Activated CD4-positive, alpha-beta memory T cell treated with anti-CD3 and anti-CD28 coated beads for 36 hours (primary cell): ENCODE results near the gene GRIP2. TPM values are rescaled to one million over a fixed set of nuclear protein-coding genes. Genes with fewer than 3 reads are reported as not detected.

Experiments used
- CTCF ChIA-PET: fragments of 350-600 bp; sonication (Branson Sonifier 250); formaldehyde crosslinking; loops from one replicate; lab custom pipeline; 2021; ENCODE audit warnings: antibody characterized with exemption, inconsistent platforms; lab: Charles Lee
- POLR2A ChIA-PET: fragments of 350-600 bp; sonication (Branson Sonifier 250); formaldehyde crosslinking; loops from one replicate; lab custom pipeline; 2021; ENCODE audit warnings: antibody characterized with exemption; lab: Charles Lee
- DNase-seq: peaks from one replicate; pipeline ENCODE4 v3.0.0-alpha.2; 2020
- H3K27ac Mint-ChIP-seq: one replicate; pipeline ENCODE4 v1.8.0; 2021; ENCODE audit warnings: mixed read lengths
- H3K27me3 Mint-ChIP-seq: one replicate; pipeline ENCODE4 v1.8.0; 2021; ENCODE audit warnings: mixed read lengths
- H3K36me3 Mint-ChIP-seq: one replicate; pipeline ENCODE4 v1.8.0; 2021; ENCODE audit warnings: mixed read lengths
- H3K4me1 Mint-ChIP-seq: one replicate; pipeline ENCODE4 v1.8.0; 2021; ENCODE audit warnings: low read depth, mixed read lengths
- H3K4me3 Mint-ChIP-seq: one replicate; pipeline ENCODE4 v1.8.0; 2021; ENCODE audit warnings: mild to moderate bottlenecking, mixed read lengths
- H3K9me3 Mint-ChIP-seq: one replicate; pipeline ENCODE4 v1.8.0; 2021; ENCODE audit warnings: mixed read lengths
- intact Hi-C: fragments of 100-400 bp; cut with micrococcal nuclease; formaldehyde crosslinking; loops from one replicate; pipeline ENCODE4 v1.15.1; 2023
- total RNA-seq, 2 experiments: library from RNA; stranded (reverse); gene quantifications; one replicate each; pipeline ENCODE4 v1.2.3, GENCODE V29; 2021

The GRIP2 gene
- total RNA-seq, 2 experiments from 2014 or later = not detected

DNA sequence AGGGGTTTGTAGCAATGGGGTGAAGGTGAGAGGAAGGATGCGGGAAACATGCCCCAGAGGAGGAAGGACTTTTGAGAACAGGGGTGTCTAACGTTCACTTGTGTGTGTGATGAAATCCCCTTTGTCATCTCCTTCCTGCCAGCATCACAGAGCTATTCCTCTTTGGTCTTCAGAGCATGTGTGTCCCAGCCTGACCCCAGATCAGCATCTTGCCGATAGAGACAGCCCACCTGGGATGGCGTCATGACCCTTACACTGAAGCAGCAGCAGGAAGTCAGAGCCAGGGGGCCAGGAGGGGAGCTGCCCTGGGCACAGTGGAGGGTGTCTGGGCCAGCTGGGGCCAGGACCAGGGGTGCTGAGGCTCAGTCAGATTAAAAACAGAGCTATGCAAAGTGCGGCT, 29.9 kb upstream of the GRIP2 start:
- Mint-ChIP-seq H3K4me3 (no peak overlapping the region), H3K9me3 (no peaks in the 10 kb centered on the region), H3K27me3 (peaks cover 2% of the 10 kb centered on the region), H3K27ac (no peak overlapping the region), H3K36me3 (no peaks in the 10 kb centered on the region), H3K4me1 (no peaks in the 10 kb centered on the region)
- ChIA-PET POLR2A (no interaction called here), CTCF (no interaction called here)
- intact Hi-C loops = no loop called here
- no peak for DNase-seq

DNA sequence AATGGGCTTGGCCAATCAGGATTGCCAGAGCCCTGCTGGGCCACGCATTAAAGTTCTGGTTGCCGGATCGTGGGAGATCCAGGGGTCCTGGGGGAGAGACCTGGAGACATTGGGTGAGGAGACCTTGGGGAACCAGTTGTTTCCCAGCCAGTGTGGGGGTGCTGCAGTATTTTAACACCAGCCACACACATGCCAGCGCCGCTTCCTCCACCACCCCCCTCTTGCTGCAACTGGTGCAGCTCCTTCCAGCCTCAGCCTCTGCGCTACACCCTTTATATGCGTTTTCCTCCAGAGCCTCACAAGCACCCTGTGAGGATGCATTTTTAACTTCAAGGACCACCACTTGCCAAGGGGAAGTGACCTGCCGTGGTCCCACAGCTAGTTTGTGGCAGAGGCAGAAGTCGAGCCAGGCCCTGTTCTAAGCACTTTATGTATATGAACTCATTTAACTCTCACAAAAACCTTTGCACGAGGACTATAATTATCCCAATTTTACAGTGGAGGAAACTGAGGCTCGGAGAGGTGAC, 29.4 kb upstream of the GRIP2 start:
- H3K4me1 Mint-ChIP-seq = no peaks in the 10 kb centered on the region
- ChIA-PET POLR2A (no interaction called here), CTCF (no interaction called here)
- H3K27me3 Mint-ChIP-seq = peaks cover 2% of the 10 kb centered on the region
- no peaks in the 10 kb centered on the region for H3K9me3 Mint-ChIP-seq
- H3K4me3 Mint-ChIP-seq = no peak overlapping the region
- H3K27ac Mint-ChIP-seq = no peak overlapping the region
- intact Hi-C loops = no loop called here
- H3K36me3 Mint-ChIP-seq = no peaks in the 10 kb centered on the region
- DNase-seq = no peak

DNA sequence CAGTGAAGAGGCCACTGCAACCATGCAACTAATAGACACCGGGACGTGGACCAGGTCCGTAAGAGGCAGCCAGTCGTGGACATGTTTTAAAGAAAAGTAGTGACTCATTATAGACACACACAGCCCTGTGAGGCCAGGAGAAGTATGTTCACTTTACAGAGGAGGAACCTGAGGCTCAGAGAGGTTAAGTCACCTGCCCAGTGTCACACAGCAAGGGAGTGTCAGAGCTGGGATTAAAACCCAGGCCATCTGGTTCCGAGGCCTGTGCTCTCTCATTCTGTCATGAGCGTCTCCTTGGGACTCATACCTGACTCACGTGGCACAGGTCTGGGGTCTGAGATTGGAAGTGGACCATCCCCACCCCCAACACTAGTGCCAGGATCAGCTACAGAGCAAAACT, 28.1 kb upstream of the GRIP2 start:
- no peak for DNase-seq
- H3K4me1 Mint-ChIP-seq = no peaks in the 10 kb centered on the region
- no peaks in the 10 kb centered on the region for H3K9me3 Mint-ChIP-seq
- POLR2A ChIA-PET = no interaction called here
- H3K36me3 Mint-ChIP-seq = no peaks in the 10 kb centered on the region
- no peak overlapping the region for H3K4me3 Mint-ChIP-seq
- H3K27ac Mint-ChIP-seq = no peak overlapping the region
- CTCF ChIA-PET = no interaction called here
- intact Hi-C loops = no loop called here
- peaks cover 2% of the 10 kb centered on the region for H3K27me3 Mint-ChIP-seq

DNA sequence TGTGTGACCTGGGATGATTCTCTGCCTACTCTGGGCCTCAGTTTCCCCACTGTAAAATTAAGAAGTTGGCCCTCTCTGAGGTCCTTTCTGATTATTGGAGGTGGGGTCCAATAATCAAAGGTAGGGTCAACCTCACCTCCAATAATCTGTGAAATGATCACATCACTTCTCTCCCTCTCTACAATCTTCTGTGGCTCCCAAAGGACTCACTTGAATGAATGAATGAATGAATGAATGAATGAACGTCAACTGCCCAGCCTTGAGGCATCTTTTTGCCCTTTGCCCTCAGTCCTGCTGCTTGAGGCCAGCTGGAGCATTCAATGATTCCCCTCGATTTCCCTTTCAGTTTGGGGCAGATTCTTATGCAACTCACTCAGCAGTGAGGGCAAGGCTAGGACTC, 26.7 kb upstream of the GRIP2 start:
- intact Hi-C loops = no loop called here
- CTCF ChIA-PET = no interaction called here
- H3K27ac Mint-ChIP-seq = no peak overlapping the region

DNA sequence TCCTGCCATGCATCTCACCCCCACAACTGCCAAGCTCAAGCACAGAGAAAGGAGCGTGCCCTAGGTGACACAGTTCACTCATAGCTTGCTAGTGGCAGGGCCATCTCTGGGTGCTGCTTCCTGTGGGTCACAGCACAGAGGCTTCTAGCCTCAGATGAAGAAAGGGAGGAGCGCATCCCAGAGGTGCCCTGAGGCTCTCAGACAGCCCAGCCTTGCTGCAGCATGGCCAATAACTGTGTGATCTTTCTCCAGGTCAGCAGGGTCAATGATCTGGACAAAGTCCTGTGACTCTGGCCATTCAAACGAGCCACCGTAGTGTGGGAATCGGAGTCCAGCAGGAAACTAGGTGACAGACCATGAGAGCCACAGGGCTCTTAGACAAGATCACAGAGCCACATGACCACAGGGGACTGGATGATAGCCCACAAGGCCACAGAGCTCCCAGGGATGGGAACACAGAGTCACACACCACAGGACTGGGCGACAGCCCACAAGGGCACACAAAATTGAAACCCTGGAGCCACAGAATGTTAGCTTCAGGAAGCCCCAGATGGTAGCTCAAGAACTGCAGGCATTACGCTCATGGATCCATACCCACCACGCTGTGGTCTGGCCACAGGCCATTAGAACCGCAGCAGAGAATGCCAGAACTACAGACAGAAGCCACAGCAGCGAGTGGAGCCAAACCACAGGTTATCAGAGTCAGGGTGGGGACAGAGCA, 25.9 kb upstream of the GRIP2 start:
- CTCF ChIA-PET = no interaction called here
- Mint-ChIP-seq H3K4me1 (no peaks in the 10 kb centered on the region), H3K9me3 (no peaks in the 10 kb centered on the region), H3K36me3 (no peaks in the 10 kb centered on the region), H3K4me3 (no peak overlapping the region), H3K27me3 (peaks cover 7% of the 10 kb centered on the region), H3K27ac (no peak overlapping the region)
- intact Hi-C loops = no loop called here
- POLR2A ChIA-PET = no interaction called here
- peak; percentile 12 for DNase-seq

More for the DNA sequence above, 26.7 kb upstream of the GRIP2 start:
- Mint-ChIP-seq H3K36me3 (no peaks in the 10 kb centered on the region), H3K9me3 (no peaks in the 10 kb centered on the region), H3K4me3 (no peak overlapping the region), H3K27me3 (peaks cover 3% of the 10 kb centered on the region), H3K4me1 (no peaks in the 10 kb centered on the region)
- no peak for DNase-seq
- POLR2A ChIA-PET = no interaction called here

DNA sequence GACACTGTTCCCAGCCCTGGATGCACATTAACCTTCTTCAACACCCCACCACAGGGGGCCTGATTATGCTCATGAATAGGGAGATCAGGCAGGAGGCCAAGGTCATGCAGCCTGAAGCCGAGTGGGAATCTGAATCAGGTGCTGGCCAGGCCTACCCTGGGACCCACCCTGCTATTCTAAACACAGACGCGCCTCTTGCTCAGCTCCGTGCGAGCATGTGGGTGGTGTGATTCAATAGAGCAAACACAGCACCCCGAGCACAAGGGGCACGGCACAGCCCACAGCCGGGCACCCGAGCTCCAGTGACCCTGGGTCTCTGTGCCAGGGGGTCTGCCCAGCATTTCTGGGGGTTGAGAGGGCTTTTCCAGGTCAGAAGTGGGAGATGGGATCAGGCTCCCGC, 24.6 kb upstream of the GRIP2 start:
- intact Hi-C loops = no loop called here
- CTCF ChIA-PET = interaction anchor here (0.6 kb wide), 1 partner anchor 57 kb away, joined by 3 read pairs; no protein-coding TSS in a partner anchor
- POLR2A ChIA-PET = no interaction called here

DNA sequence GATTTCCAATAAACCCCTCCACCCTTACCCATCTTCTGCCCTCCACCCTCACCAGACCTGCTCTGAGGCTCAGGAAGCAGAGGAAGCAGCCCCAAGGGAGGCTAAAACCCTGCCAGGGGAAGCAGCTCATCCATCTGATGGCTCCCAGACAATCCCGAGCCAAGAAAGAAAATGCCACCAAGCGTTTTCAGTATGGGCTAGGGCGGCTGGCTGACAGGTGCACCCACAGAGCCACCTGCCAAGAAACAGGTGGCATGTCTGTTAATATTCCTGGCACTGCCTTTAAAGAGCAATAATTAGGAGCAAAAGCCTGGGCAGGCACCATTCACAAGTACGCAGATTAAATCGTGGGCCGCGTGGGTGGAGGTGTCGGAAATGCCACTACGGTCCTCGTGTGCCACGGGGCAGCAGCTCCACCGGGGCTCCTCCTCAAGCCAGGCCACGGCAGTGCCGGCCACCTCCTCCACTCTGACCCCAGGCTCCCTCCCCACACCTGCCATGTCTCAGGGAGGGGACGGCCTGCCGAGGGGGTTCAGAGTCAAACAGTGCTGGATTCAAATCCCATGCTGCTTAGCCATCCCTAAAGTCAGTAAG, 23.9 kb upstream of the GRIP2 start:
- DNase-seq = no peak
- ChIA-PET POLR2A (no interaction called here), CTCF (interaction anchor here (0.6 kb wide), 1 partner anchor 56 kb away, joined by 3 read pairs; no protein-coding TSS in a partner anchor)
- H3K27me3 Mint-ChIP-seq = peaks cover 7% of the 10 kb centered on the region
- no peak overlapping the region for H3K27ac Mint-ChIP-seq
- intact Hi-C loops = no loop called here
- H3K4me1 Mint-ChIP-seq = no peaks in the 10 kb centered on the region
- no peak overlapping the region for H3K4me3 Mint-ChIP-seq
- H3K9me3 Mint-ChIP-seq = no peaks in the 10 kb centered on the region
- H3K36me3 Mint-ChIP-seq = no peaks in the 10 kb centered on the region

More for the DNA sequence above, 24.6 kb upstream of the GRIP2 start:
- Mint-ChIP-seq H3K4me3 (no peak overlapping the region), H3K36me3 (no peaks in the 10 kb centered on the region), H3K9me3 (no peaks in the 10 kb centered on the region), H3K27me3 (peaks cover 7% of the 10 kb centered on the region), H3K4me1 (no peaks in the 10 kb centered on the region), H3K27ac (no peak overlapping the region)
- no peak for DNase-seq

DNA sequence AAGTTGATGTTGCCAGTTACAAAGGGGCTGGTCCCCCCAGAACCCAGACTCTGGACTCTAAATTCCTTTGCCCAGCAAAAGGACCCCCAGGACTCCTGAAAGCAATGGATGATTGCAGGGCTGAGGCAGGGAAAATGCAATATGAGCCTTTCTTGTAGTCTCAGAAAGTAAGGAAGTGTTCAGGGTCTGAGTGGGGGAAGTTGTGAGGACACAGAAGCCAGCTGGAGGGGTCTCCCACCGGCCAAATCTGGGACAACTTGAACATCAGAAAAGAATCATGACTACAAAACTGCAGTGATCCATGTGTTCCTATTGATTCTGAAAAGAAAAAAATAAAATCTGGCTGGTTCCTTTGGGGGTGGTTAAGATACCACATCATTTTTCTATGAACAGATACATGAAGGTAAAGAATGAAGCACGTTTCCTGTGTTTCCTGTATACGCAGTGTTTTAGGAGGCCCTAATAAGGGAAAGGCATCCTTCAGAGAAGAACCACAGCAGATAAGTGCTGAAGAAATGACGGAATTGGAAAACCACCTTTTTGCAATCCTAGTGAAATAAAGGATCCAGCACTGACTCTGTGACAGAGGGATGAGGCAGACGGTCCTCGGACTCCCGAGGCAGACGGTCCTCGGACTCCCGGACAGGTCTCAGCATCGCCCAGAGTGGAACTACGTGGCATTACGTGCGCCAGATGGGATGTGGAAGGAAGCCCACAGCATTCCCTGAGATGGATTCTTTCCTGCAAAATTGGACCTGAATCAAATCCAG, 22.2 kb upstream of the GRIP2 start:
- peaks cover 8% of the 10 kb centered on the region for H3K27me3 Mint-ChIP-seq
- H3K4me1 Mint-ChIP-seq = no peaks in the 10 kb centered on the region
- H3K27ac Mint-ChIP-seq = no peak overlapping the region
- no peak for DNase-seq
- intact Hi-C loops = no loop called here
- POLR2A ChIA-PET = no interaction called here
- no peaks in the 10 kb centered on the region for H3K36me3 Mint-ChIP-seq
- no peaks in the 10 kb centered on the region for H3K9me3 Mint-ChIP-seq
- no peak overlapping the region for H3K4me3 Mint-ChIP-seq
- CTCF ChIA-PET = no interaction called here

DNA sequence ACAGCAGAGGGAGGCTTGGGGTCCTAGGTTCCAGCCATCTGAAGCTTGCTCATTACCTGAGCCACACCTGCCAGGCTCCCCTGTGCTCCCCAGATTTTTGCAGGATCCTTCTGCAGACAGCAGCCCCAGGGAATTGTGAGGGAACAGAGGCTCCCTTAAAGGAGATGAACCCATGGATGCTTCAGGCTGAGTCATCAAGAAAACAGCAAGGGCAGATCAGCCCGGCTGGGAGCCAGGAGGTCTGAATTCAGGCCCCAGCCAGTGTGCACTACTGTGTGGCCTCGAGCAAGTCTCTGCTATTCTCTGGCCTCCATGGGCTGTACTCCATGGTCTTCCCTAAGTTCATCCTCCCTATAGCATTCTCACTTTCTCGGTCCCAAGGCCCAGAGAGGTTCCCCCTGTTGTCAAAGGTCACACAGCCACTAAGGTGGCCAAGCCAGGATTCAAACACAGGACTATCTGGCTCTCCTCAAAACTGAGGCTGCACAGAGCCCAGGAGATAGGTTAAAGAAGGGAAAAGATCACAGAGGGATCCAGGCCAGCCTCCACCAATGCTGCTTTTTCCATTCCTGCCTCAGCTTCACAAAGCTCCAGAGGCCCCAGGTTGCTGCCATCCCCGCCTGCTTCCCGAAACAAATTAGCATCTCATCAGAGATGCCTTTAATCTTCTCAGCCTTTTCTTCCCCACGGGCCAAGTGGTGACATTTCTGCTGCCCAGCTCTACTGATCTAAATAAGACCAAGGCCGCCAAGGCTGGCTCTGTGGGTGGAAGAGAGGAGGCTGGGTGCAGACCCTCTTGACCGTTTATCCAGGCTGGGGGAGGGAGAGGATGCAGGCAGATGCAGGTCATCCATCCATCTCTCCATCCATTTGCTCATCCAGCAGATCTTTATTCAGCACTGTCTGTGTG, 21.2 kb upstream of the GRIP2 start:
- Mint-ChIP-seq H3K36me3 (no peaks in the 10 kb centered on the region), H3K9me3 (no peaks in the 10 kb centered on the region), H3K27me3 (peaks cover 9% of the 10 kb centered on the region), H3K27ac (no peak overlapping the region), H3K4me1 (no peaks in the 10 kb centered on the region), H3K4me3 (no peak overlapping the region)
- ChIA-PET POLR2A (no interaction called here), CTCF (no interaction called here)
- intact Hi-C loops = no loop called here
- DNase-seq = no peak

DNA sequence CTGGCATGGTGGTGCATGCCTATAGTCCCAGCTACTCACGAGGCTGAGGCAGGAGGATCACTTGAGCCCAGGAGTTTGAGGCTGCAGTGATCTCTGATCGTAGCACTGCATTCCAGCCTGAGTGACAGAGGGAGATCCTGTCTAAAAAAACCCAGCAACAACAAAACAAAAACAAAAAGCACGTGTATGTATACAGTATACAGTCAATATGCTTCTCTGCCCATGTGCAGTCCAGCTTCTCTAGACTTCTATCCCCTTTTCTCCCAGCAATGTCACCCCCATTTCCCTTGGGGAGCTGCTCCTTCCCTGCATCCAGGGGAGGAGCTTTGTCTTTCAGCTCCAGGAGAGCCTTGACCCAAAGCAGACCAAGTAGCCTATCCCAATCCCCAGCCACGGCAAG, 20.0 kb upstream of the GRIP2 start:
- H3K27me3 Mint-ChIP-seq = peaks cover 11% of the 10 kb centered on the region
- H3K27ac Mint-ChIP-seq = no peak overlapping the region
- H3K36me3 Mint-ChIP-seq = no peaks in the 10 kb centered on the region
- H3K4me3 Mint-ChIP-seq = no peak overlapping the region
- H3K9me3 Mint-ChIP-seq = no peaks in the 10 kb centered on the region
- H3K4me1 Mint-ChIP-seq = peaks cover 3% of the 10 kb centered on the region
- CTCF ChIA-PET = interaction anchor here (0.7 kb wide), 1 partner anchor 51 kb away, joined by 3 read pairs; no protein-coding TSS in a partner anchor
- intact Hi-C loops = no loop called here
- DNase-seq = no peak
- POLR2A ChIA-PET = no interaction called here

DNA sequence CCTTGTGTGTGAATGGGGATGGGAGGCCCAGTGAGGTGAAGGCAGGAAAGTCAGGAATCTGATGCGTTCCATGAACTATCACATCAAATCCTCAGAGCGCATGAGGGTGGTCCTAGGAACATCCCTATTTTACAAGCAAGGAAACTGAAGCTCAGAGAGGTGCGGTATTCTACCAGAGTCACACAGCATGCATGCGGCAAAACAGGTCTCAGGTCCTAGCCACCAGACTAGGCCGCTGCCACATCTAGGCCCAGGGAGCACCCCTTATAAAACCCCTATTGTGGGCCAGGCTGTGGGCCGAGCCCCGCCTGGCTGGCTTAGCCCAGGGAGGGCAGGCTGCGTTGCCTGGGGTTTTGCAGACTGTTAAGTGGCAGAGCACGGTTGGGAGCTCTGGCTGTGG, 17.9 kb upstream of the GRIP2 start:
- DNase-seq = no peak
- ChIA-PET POLR2A (no interaction called here), CTCF (interaction anchor here (1.1 kb wide), 1 partner anchor 11 kb away, joined by 3 read pairs; no protein-coding TSS in a partner anchor)
- intact Hi-C loops = no loop called here
- Mint-ChIP-seq H3K27ac (no peak overlapping the region), H3K9me3 (no peaks in the 10 kb centered on the region), H3K4me1 (peaks cover 3% of the 10 kb centered on the region), H3K36me3 (no peaks in the 10 kb centered on the region), H3K27me3 (peaks cover 19% of the 10 kb centered on the region), H3K4me3 (no peak overlapping the region)
